SK-N-SH treated with all-trans-retinoic acid at 6 μM for 48 hours (cell line): Measurements from ENCODE around the gene CASZ1.

Experiments used
- ESRRG ChIP-seq: fragments of 250-450 bp; sonication (Bioruptor Pico); IDR thresholded peaks from 2 replicates; pipeline ENCODE4 v1.6.1; 2021; ENCODE audit warnings: mild to moderate bottlenecking
- GLIS3 ChIP-seq: fragments of 250-450 bp; sonication (Bioruptor Pico); IDR thresholded peaks from 2 replicates; pipeline ENCODE4 v1.5.0; 2020; ENCODE audit warnings: mild to moderate bottlenecking, moderate library complexity
- OSR1 ChIP-seq: fragments of 250-450 bp; sonication (Bioruptor Pico); IDR thresholded peaks from 2 replicates; pipeline ENCODE4 v1.8.0; 2022; ENCODE audit warnings: moderate library complexity, mild to moderate bottlenecking, inconsistent platforms
- PPARA ChIP-seq: fragments of 250-450 bp; sonication (Bioruptor Pico); IDR thresholded peaks from 2 replicates; pipeline ENCODE4 v1.5.0; 2020; ENCODE audit warnings: mild to moderate bottlenecking, borderline replicate concordance
- RARB ChIP-seq: fragments of 250-450 bp; sonication (Bioruptor Pico); IDR thresholded peaks from 2 replicates; pipeline ENCODE4 v1.8.0; 2021; ENCODE audit warnings: mild to moderate bottlenecking, moderate library complexity
- ZC3H10 ChIP-seq: fragments of 250-450 bp; sonication (Bioruptor Pico); IDR thresholded peaks from 2 replicates; pipeline ENCODE4 v1.5.1; 2021; ENCODE audit warnings: mild to moderate bottlenecking, moderate library complexity
- ZFP3 ChIP-seq: fragments of 250-450 bp; sonication (Bioruptor Pico); IDR thresholded peaks from 2 replicates; pipeline ENCODE4 v1.5.0; 2020; ENCODE audit warnings: mild to moderate bottlenecking, moderate library complexity
- ZFP30 ChIP-seq: fragments of 450-650 bp; formaldehyde crosslinking; IDR thresholded peaks from 2 replicates; pipeline ENCODE4 v1.5.0; 2022; ENCODE audit warnings: mild to moderate bottlenecking, moderate library complexity
- ZNF8 ChIP-seq: fragments of 450-650 bp; formaldehyde crosslinking; IDR thresholded peaks from 2 replicates; pipeline ENCODE4 v1.5.0; 2020; ENCODE audit warnings: mild to moderate bottlenecking, moderate library complexity
- TF ChIP-seq, protein P1 (sequence below): fragments of 250-450 bp; sonication (Bioruptor Pico); IDR thresholded peaks from 2 replicates; pipeline ENCODE4 v1.8.0; 2020; ENCODE audit warnings: mild to moderate bottlenecking, moderate library complexity, borderline replicate concordance
- TF ChIP-seq, protein P2 (sequence below): fragments of 250-450 bp; sonication (Bioruptor Pico); IDR thresholded peaks from 2 replicates; pipeline ENCODE4 v1.5.1; 2020; ENCODE audit warnings: low read depth, mild to moderate bottlenecking, moderate library complexity

DNA sequence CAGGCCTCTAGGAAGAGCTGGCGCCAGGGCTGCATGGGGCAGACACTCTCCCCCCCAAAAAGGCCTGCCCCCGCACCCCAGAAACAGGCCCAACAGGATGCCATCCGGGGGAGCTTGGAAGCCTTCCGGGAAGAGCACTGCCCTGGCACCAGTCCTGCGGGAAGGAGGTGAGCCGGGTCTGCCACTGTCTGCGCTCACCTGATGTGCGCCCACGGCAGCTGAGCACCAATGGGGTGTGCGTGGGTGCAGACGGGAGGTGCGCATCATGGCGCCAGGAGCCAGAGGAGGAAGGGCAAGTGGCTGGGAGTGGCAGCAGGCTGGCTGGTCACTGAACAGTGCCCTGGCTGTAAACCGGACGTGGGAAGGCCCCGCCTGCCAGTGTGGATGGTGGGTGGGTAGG is 73.6 kb downstream of the CASZ1 start:
- TF ChIP-seq PPARA (CRISPR knock-in tag) (no peak), ZC3H10 (no peak), ZFP30 (CRISPR knock-in tag) (no peak), ZNF8 (no peak), ZFP3 (CRISPR knock-in tag) (no peak), OSR1 (CRISPR knock-in tag) (no peak), ESRRG (CRISPR knock-in tag) (no peak), GLIS3 (CRISPR knock-in tag) (no peak), RARB (CRISPR knock-in tag) (no peak)
- TF ChIP-seq, protein P1, sequence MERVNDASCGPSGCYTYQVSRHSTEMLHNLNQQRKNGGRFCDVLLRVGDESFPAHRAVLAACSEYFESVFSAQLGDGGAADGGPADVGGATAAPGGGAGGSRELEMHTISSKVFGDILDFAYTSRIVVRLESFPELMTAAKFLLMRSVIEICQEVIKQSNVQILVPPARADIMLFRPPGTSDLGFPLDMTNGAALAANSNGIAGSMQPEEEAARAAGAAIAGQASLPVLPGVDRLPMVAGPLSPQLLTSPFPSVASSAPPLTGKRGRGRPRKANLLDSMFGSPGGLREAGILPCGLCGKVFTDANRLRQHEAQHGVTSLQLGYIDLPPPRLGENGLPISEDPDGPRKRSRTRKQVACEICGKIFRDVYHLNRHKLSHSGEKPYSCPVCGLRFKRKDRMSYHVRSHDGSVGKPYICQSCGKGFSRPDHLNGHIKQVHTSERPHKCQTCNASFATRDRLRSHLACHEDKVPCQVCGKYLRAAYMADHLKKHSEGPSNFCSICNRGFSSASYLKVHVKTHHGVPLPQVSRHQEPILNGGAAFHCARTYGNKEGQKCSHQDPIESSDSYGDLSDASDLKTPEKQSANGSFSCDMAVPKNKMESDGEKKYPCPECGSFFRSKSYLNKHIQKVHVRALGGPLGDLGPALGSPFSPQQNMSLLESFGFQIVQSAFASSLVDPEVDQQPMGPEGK (CRISPR knock-in tag) = no peak
- TF ChIP-seq, protein P2, sequence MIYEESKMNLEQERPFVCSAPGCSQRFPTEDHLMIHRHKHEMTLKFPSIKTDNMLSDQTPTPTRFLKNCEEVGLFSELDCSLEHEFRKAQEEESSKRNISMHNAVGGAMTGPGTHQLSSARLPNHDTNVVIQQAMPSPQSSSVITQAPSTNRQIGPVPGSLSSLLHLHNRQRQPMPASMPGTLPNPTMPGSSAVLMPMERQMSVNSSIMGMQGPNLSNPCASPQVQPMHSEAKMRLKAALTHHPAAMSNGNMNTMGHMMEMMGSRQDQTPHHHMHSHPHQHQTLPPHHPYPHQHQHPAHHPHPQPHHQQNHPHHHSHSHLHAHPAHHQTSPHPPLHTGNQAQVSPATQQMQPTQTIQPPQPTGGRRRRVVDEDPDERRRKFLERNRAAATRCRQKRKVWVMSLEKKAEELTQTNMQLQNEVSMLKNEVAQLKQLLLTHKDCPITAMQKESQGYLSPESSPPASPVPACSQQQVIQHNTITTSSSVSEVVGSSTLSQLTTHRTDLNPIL (CRISPR knock-in tag) = no peak
